Measurements from ENCODE around the gene PCP4L1. TPM values are rescaled to one million over a fixed set of nuclear protein-coding genes. Genes with fewer than 3 reads are reported as not detected.

Gene PCP4L1
- total RNA-seq, 1 donor from 2014 or later: not detected

DNA sequence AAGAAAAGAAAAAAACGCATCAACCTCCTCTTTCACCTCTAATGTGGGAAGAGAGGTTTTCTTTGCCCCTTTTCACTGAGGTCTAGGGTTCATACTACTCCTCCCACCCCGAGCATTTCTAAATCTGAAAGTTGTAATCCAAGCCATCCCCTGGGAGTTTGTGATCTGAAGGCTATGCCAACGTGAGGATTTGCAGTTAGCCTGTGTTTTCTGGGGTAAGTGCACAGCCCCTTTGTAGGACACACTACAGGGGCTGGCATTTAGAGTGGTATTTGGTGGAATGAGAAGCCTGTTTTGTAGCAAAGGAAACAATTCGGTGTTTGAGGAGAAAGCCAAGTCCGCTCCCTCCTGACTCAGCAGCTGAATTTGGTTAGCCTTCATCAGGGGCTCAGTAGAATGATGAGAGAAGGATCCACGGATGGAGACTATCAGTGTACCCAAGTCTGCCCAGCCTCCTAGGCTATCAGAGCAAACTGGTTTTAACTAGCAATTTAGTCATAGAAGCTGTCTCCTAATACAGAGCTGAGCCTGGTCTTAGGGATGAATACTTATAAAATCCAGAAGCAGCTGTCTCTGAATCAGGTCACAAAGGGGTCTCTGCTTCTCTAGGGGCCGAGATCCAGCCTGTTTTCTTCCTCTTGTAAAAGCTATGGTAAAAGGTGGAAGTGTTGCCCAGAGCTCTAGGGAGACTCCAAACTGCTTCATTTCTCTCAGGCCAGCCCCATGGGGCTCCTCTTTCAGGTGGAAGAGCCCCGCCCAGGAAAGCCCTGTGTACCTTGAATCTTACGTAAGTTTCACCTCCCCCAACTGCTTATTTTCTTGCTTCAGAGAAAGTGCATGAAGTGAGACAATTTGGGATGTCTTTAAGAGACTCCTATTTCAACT lies 2.1 kb downstream of the PCP4L1 start:
- intact Hi-C loops (cut with micrococcal nuclease): no loop called here
- Mint-ChIP-seq H3K27me3 (ENCODE audit: low read depth) (peaks cover 44% of the 10 kb centered on the region), H3K4me3 (ENCODE audit: low read depth) (no peak overlapping the region), H3K36me3 (ENCODE audit: low read depth) (peaks cover 11% of the 10 kb centered on the region), H3K27ac (no peak overlapping the region), H3K4me1 (ENCODE audit: low read depth) (peaks cover 4% of the 10 kb centered on the region), H3K9me3 (peaks cover 28% of the 10 kb centered on the region)
- DNase-seq (ENCODE audit: low spot score): no peak

DNA sequence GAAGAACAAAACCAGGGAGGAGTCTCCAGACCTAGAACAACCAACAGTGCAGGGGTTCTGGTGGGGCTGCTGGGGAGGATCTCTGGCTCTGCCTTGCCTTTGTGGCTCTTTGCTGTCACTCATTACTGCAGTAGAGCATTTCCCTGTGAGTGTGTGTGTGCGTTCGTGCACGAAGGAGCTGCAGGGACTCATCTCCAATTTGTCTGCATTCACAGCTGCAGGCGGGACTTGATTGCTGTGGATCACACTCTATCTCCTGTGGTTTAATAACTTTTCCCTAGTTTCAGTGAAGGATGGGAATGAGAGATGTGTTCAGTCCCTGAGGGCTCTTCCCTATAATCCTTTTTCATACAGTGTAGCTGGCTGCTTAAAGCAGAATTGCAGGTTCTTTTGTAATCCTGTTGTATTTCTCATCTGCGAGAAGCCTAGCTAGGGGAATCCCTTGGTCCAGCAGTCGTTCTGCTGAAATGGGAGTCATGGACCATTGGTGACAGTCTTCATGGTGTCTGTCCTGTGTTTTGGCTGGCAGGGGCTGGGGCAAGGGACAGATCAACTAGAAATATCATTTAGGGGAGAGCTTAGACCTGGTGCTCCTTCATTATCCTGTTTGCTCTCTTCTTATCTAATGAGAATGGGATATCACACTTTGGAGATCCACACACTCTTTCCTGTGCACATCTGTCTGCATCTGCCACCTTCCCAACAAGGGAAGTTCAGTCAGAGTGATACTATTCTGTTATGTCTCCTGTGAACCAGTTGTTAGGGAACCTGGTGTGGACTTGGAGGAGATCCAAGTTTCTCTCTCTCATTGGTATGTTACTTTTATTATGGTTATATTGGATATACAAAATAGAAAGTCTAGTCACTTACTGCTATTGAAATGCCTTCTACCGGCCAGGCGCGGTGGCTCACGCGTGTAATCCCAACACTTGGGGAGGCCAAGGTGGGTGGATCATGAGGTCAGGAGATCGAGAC lies 3.0 kb downstream of the PCP4L1 start:
- Mint-ChIP-seq H3K27me3 (ENCODE audit: low read depth) (peaks cover 47% of the 10 kb centered on the region), H3K4me1 (ENCODE audit: low read depth) (peaks cover 4% of the 10 kb centered on the region), H3K4me3 (ENCODE audit: low read depth) (no peak overlapping the region), H3K27ac (no peak overlapping the region), H3K36me3 (ENCODE audit: low read depth) (peaks cover 11% of the 10 kb centered on the region), H3K9me3 (peaks cover 20% of the 10 kb centered on the region)
- no peak for DNase-seq (ENCODE audit: low spot score)
- intact Hi-C loops (cut with micrococcal nuclease): no loop called here

DNA sequence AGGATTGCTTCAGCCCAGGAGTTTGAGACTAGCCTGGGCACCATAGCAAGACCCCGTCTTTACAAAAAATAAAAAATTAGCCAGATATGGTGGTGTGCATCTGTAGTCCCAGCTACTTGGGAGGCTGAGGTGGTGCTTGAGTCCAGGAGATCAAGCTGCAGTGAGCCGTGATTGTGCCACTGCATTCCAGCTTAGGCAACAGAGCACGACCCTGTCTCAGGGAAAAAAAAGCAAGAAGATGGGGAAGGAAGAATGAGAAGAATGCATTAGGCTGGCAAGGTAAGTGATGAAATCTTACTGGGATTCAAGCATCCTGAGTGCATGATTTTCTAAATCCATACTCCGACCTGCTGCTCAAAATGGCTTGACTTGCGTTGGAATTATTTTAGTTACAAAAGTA lies 6.8 kb downstream of the PCP4L1 start:
- intact Hi-C loops (cut with micrococcal nuclease): no loop called here
- H3K27me3 Mint-ChIP-seq (ENCODE audit: low read depth): peaks cover 26% of the 10 kb centered on the region
- no peak overlapping the region for H3K27ac Mint-ChIP-seq
- no peak overlapping the region for H3K4me3 Mint-ChIP-seq (ENCODE audit: low read depth)
- no peaks in the 10 kb centered on the region for H3K9me3 Mint-ChIP-seq
- no peaks in the 10 kb centered on the region for H3K36me3 Mint-ChIP-seq (ENCODE audit: low read depth)
- H3K4me1 Mint-ChIP-seq (ENCODE audit: low read depth): no peaks in the 10 kb centered on the region
- DNase-seq (ENCODE audit: low spot score): no peak

DNA sequence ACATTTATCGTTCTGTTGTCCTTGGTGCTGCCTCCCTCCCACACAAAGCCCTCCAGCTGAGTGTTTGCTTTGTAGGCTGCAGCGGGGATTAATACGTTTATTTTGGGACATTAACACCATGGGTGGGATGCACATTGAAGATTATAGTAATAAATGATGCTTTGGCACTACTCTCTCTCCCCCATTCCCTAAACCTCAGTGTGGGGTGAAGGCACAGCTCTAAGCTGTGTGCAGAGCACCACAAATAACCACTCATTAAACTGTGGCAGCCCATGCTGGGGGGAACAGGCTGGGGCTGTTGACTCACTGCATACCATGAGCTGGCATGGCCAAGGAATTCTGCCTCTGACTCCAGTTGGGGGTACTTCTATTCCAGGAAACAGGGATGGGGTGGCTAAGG lies 7.7 kb downstream of the PCP4L1 start:
- Mint-ChIP-seq H3K27ac (no peak overlapping the region), H3K4me3 (ENCODE audit: low read depth) (no peak overlapping the region), H3K27me3 (ENCODE audit: low read depth) (peaks cover 19% of the 10 kb centered on the region), H3K36me3 (ENCODE audit: low read depth) (no peaks in the 10 kb centered on the region), H3K4me1 (ENCODE audit: low read depth) (no peaks in the 10 kb centered on the region), H3K9me3 (no peaks in the 10 kb centered on the region)
- DNase-seq (ENCODE audit: low spot score): no peak
- intact Hi-C loops (cut with micrococcal nuclease): no loop called here

DNA sequence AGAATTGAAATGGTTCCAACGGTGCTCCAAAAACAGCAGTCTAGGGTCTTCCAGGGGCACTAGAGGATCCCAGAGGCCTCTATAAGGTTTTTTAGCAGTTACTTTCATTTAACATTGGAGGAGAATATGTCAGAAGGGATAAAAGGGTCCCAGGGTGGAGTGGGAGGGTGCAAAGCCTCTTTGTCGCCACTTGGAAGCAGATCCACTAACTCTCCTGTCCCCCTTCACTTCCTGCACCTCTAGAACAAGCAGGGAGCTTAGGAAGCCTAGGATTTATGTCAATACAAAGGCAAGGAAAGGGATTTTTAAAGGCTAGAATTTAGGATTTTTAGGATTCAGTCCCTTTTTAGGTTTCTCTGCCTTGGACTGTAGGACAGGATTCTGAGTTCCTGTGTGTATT lies 8.3 kb downstream of the PCP4L1 start:
- H3K4me3 Mint-ChIP-seq (ENCODE audit: low read depth): no peak overlapping the region
- no peaks in the 10 kb centered on the region for H3K9me3 Mint-ChIP-seq
- no peaks in the 10 kb centered on the region for H3K36me3 Mint-ChIP-seq (ENCODE audit: low read depth)
- no peak for DNase-seq (ENCODE audit: low spot score)
- no peaks in the 10 kb centered on the region for H3K4me1 Mint-ChIP-seq (ENCODE audit: low read depth)
- no peak overlapping the region for H3K27ac Mint-ChIP-seq
- H3K27me3 Mint-ChIP-seq (ENCODE audit: low read depth): peaks cover 12% of the 10 kb centered on the region
- intact Hi-C loops (cut with micrococcal nuclease): no loop called here

DNA sequence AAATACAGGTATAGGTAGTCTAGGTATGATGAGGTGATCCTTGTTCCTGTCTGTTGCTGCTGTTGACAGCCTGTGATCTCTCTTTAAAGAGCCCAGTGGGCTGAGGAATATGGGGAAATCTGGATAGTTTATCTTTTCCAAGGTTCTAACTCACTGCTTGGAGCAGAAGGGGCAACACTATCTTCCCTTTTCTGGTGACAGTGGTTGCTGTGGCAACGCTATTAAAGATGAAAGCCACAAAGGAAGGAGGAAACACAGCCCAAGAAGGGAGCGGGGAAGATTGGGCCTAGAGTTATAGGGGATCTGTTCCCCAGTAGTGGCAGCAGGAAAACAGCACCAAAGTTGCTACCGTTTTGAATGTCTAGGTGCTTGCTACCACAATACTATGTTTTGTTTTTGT lies 8.8 kb downstream of the PCP4L1 start:
- no peaks in the 10 kb centered on the region for H3K4me1 Mint-ChIP-seq (ENCODE audit: low read depth)
- no peaks in the 10 kb centered on the region for H3K9me3 Mint-ChIP-seq
- no peaks in the 10 kb centered on the region for H3K36me3 Mint-ChIP-seq (ENCODE audit: low read depth)
- DNase-seq (ENCODE audit: low spot score): no peak
- intact Hi-C loops (cut with micrococcal nuclease): no loop called here
- H3K27ac Mint-ChIP-seq: no peak overlapping the region
- peaks cover 10% of the 10 kb centered on the region for H3K27me3 Mint-ChIP-seq (ENCODE audit: low read depth)
- no peak overlapping the region for H3K4me3 Mint-ChIP-seq (ENCODE audit: low read depth)

DNA sequence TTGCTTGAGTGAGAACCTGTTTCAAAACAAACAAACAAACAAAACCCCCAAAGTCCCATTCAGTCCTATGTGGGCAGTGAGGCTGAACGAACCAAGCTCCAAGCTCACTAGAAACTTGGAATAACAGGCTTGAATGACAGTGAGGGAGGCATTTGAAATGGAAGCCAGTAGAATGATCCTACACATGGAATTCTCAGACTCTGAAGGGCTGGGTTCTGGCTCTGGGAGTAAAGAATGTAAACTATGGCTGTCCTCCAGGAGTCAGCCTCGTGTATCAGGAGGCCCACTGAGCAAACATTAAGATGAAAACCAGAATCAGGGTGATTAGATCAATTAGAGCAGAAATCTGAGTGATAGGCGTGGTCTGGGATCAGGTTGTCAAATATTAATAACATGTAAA lies 14.9 kb downstream of the PCP4L1 start:
- no peaks in the 10 kb centered on the region for H3K9me3 Mint-ChIP-seq
- no peak for DNase-seq (ENCODE audit: low spot score)
- no peaks in the 10 kb centered on the region for H3K4me1 Mint-ChIP-seq (ENCODE audit: low read depth)
- H3K36me3 Mint-ChIP-seq (ENCODE audit: low read depth): no peaks in the 10 kb centered on the region
- peaks cover 19% of the 10 kb centered on the region for H3K27me3 Mint-ChIP-seq (ENCODE audit: low read depth)
- intact Hi-C loops (cut with micrococcal nuclease): no loop called here
- H3K4me3 Mint-ChIP-seq (ENCODE audit: low read depth): no peak overlapping the region
- H3K27ac Mint-ChIP-seq: no peak overlapping the region

DNA sequence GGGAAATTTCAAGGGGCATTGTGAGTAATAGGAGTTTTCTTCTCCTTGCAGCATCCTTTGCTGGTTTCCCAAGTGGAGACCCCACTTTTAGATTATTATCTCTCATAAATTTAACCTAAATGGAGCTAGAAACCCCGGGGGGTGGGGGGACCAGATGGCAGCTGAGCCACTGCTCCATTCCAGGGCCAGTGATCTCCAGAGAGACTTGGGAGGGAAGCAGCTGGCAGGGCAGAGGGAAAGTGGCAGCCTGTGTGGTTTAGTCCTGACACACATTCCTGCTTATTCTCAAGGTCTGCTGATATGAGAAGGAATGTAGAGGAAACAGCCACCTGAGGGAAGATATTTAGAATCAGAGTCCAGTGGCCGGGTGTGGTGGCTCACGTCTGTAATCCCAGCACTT lies 16.3 kb downstream of the PCP4L1 start:
- Mint-ChIP-seq H3K27me3 (ENCODE audit: low read depth) (peaks cover 27% of the 10 kb centered on the region), H3K9me3 (no peaks in the 10 kb centered on the region), H3K27ac (no peak overlapping the region), H3K4me1 (ENCODE audit: low read depth) (no peaks in the 10 kb centered on the region), H3K4me3 (ENCODE audit: low read depth) (no peak overlapping the region), H3K36me3 (ENCODE audit: low read depth) (no peaks in the 10 kb centered on the region)
- intact Hi-C loops (cut with micrococcal nuclease): no loop called here
- no peak for DNase-seq (ENCODE audit: low spot score)

DNA sequence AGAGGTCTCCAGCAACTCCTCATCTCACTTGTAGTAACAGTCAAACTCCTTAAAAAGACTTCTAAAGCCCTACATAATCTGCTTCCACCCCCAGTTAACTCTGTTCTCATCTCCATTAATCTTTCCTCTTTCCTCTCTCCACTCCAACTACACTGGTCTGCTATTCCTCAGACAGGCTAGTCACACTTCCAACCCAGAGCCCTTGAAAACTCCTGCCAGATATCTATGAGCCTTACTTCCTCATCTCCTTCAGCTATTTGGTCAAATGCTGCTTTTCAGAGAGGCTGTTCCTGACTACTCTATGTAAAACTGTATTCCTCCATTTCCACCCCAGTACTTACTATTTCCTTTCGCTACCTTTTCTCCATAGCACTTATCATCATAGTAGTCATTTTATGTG lies 24.4 kb downstream of the PCP4L1 start:
- intact Hi-C loops (cut with micrococcal nuclease): no loop called here
- Mint-ChIP-seq H3K4me3 (ENCODE audit: low read depth) (no peak overlapping the region), H3K27ac (no peak overlapping the region), H3K27me3 (ENCODE audit: low read depth) (peaks cover 29% of the 10 kb centered on the region), H3K4me1 (ENCODE audit: low read depth) (no peaks in the 10 kb centered on the region), H3K9me3 (no peaks in the 10 kb centered on the region), H3K36me3 (ENCODE audit: low read depth) (no peaks in the 10 kb centered on the region)
- no peak for DNase-seq (ENCODE audit: low spot score)

DNA sequence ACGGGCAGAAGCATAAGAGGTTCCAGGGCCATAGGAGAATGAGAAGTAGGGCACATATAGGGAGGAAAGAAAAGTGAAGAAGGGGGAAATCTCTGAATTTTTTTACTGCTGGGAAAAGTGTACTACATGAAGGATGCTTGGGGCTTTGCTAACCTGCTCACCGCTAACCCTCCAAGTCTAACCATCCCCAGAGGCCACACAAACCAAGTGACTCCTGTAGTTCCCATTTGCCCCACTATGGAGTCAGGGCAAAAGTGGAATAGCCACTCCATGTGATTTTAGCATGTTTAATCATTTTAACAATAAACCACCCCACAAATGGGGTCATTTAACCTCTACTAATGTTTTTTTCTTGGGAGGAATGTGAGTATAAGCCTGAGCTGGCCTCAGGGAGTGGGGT lies 26.6 kb downstream of the PCP4L1 start:
- H3K9me3 Mint-ChIP-seq: no peaks in the 10 kb centered on the region
- H3K36me3 Mint-ChIP-seq (ENCODE audit: low read depth): no peaks in the 10 kb centered on the region
- H3K27me3 Mint-ChIP-seq (ENCODE audit: low read depth): peaks cover 20% of the 10 kb centered on the region
- H3K4me1 Mint-ChIP-seq (ENCODE audit: low read depth): no peaks in the 10 kb centered on the region
- DNase-seq (ENCODE audit: low spot score): no peak
- intact Hi-C loops (cut with micrococcal nuclease): no loop called here
- H3K4me3 Mint-ChIP-seq (ENCODE audit: low read depth): no peak overlapping the region
- no peak overlapping the region for H3K27ac Mint-ChIP-seq

DNA sequence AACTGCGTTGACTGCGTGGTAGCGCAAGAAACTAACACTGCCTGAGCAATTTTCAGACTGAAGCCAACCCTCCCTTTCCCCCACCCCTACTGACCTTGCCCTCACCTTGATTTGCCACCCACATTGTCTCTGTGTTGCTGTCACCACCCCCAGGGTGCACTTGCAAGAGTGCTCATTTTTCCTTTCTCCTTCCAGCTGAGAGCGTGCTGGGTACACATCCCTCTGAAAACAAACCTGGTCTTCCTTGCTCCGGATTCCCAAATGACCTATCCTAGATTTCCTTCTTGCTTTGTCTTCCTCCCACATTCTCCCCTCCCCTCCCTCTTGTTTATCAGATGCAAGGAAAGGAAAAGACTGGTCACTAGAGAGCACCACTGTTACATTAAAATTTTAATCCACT lies 27.0 kb downstream of the PCP4L1 start:
- no peak for DNase-seq (ENCODE audit: low spot score)
- H3K27me3 Mint-ChIP-seq (ENCODE audit: low read depth): peaks cover 17% of the 10 kb centered on the region

DNA sequence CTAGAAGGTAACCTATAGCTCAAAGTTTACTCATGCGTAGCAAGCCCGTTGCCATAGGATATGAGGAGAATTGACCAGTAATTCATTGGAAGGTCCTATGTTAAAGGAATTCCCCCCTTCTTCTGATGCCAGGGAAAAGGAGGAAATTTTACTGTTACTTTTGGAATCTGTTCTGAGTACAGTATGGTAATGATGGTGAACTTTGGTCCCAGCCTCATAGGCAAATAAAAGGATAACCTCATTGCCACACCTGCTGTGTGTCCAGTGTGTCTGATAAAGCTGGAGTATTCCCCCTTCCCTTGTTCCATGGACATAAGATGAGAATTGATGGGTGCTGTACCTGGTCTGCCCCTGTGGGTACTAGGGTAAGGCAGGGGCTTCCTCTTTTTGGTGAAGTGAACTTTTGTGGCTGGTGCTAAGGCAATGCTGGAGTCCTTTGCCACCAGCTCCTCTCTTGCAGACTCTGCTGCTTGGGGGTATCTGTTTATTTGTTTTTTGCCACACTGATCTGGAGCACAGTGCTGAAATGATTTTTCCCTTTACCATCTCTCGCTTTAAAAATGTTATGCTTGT lies 29.0 kb downstream of the PCP4L1 start:
- no peak overlapping the region for H3K27ac Mint-ChIP-seq
- no peaks in the 10 kb centered on the region for H3K36me3 Mint-ChIP-seq (ENCODE audit: low read depth)
- no peaks in the 10 kb centered on the region for H3K9me3 Mint-ChIP-seq
- no peaks in the 10 kb centered on the region for H3K4me1 Mint-ChIP-seq (ENCODE audit: low read depth)
- intact Hi-C loops (cut with micrococcal nuclease): no loop called here
- no peak for DNase-seq (ENCODE audit: low spot score)
- H3K4me3 Mint-ChIP-seq (ENCODE audit: low read depth): no peak overlapping the region
- peaks cover 16% of the 10 kb centered on the region for H3K27me3 Mint-ChIP-seq (ENCODE audit: low read depth)

More for the DNA sequence above, 27.0 kb downstream of the PCP4L1 start:
- Mint-ChIP-seq H3K27ac (no peak overlapping the region), H3K9me3 (no peaks in the 10 kb centered on the region), H3K4me1 (ENCODE audit: low read depth) (no peaks in the 10 kb centered on the region), H3K36me3 (ENCODE audit: low read depth) (no peaks in the 10 kb centered on the region), H3K4me3 (ENCODE audit: low read depth) (no peak overlapping the region)
- intact Hi-C loops (cut with micrococcal nuclease): no loop called here

Measured in activated T-helper 2 cell treated with anti-CD3 and anti-CD28 coated beads, Interferon-gamma antibody, Interleukin-2, Interleukin-4, amounts not matched to agents 10 μg/mL and 5 μg/mL and 100 μg/mL, durations not matched to agents 14 hours and 24 hours and 36 hours (primary cell).